ENCODE data around the gene IGHMBP2.

GRCh38 chr11:68863553-68864265, 40.0 kb upstream of the IGHMBP2 start:
- TF ChIP-seq CTCF (IDR thresholded peaks at IDR 0.05; ENCODE audit: insufficient read depth, low read length, poor library complexity, severe bottlenecking) (no peak), EZH2phosphoT487 (conservative IDR thresholded peaks at IDR 0.05; ENCODE audit: low read length) (no peak)

Measured in SU-DHL-6 (cell line).